Keratinocyte (primary cell): ENCODE measurements around the gene NDUFAF5. TPM values are rescaled to one million over a fixed set of nuclear protein-coding genes. Genes with fewer than 3 reads are reported as not detected.

Experiments
- DNase-seq: peaks from one replicate; pipeline ENCODE4 v3.0.0-alpha.2; 2011; ENCODE audit warnings: low read depth, missing footprints, low spot score
- FAIRE-seq: peaks from 2 replicates; lab custom pipeline; 2011; peaks lifted over from hg19 to GRCh38; lab: Jason Lieb, UNC
- H2AFZ ChIP-seq: 2 replicates; pipeline ENCODE4 v1.6.0; 2012; ENCODE audit warnings: low read length, control low read depth, inconsistent platforms; ENCODE audit not compliant: control insufficient read depth
- H3K27ac ChIP-seq: 2 replicates; pipeline ENCODE4 v1.5.1; 2011; ENCODE audit warnings: low read length; ENCODE audit not compliant: control insufficient read depth, insufficient read depth
- H3K27me3 ChIP-seq: 3 replicates; pipeline ENCODE4 v1.6.0; 2011; ENCODE audit warnings: low read length; ENCODE audit not compliant: control insufficient read depth, insufficient read depth; ENCODE audit errors: extremely low read depth
- H3K36me3 ChIP-seq, 2 experiments: 2 replicates in 1 of 2; 3 replicates in 1 of 2; pipeline ENCODE4 v1.5.1; 2011; ENCODE audit warnings: low read length in 2 of 2, mild to moderate bottlenecking in 1 of 2; ENCODE audit not compliant: control insufficient read depth in 2 of 2, insufficient read depth in 2 of 2; ENCODE audit errors: extremely low read depth in 1 of 2
- H3K4me1 ChIP-seq: 3 replicates; pipeline ENCODE4 v1.5.1; 2011; ENCODE audit warnings: low read length; ENCODE audit not compliant: control insufficient read depth, insufficient read depth; ENCODE audit errors: extremely low read depth
- H3K4me2 ChIP-seq: 3 replicates; pipeline ENCODE4 v1.6.0; 2011; ENCODE audit warnings: low read depth, low read length; ENCODE audit not compliant: control insufficient read depth, insufficient read depth; ENCODE audit errors: extremely low read depth
- H3K4me3 ChIP-seq, 3 experiments: fragments of 200-600 bp in 1 of 3; sonication (generic) in 1 of 3; 2 replicates in 2 of 3; 3 replicates in 1 of 3; pipeline ENCODE4 v1.5.1; 2011 to 2016; ENCODE audit warnings: low read length in 3 of 3, mild to moderate bottlenecking in 3 of 3, control low read depth in 2 of 3, inconsistent platforms in 1 of 3, low read depth in 1 of 3, mixed read lengths in 1 of 3, mixed run types in 1 of 3, moderate library complexity in 1 of 3; ENCODE audit not compliant: control insufficient read depth in 2 of 3, insufficient read depth in 2 of 3; ENCODE audit errors: extremely low read depth in 1 of 3
- H3K79me2 ChIP-seq: 2 replicates; pipeline ENCODE4 v1.6.0; 2012; ENCODE audit warnings: low read length; ENCODE audit not compliant: control insufficient read depth, insufficient read depth
- H3K9ac ChIP-seq: 3 replicates; pipeline ENCODE4 v1.6.0; 2011; ENCODE audit warnings: low read length; ENCODE audit not compliant: control insufficient read depth, insufficient read depth; ENCODE audit errors: extremely low read depth
- H3K9me1 ChIP-seq: 3 replicates; pipeline ENCODE4 v1.6.0; 2011; ENCODE audit warnings: low read length; ENCODE audit not compliant: control insufficient read depth, insufficient read depth; ENCODE audit errors: extremely low read depth
- H3K9me3 ChIP-seq: 2 replicates; pipeline ENCODE4 v1.5.1; 2012; ENCODE audit warnings: low read depth, low read length; ENCODE audit not compliant: control insufficient read depth
- H4K20me1 ChIP-seq: 3 replicates; pipeline ENCODE4 v1.6.0; 2011; ENCODE audit warnings: low read length; ENCODE audit not compliant: control insufficient read depth, insufficient read depth; ENCODE audit errors: extremely low read depth
- CTCF ChIP-seq, 3 experiments: IDR thresholded peaks in 1 of 3; conservative IDR thresholded peaks in 1 of 3; optimal IDR thresholded peaks in 1 of 3; 2 replicates in 2 of 3; 3 replicates in 1 of 3; pipeline versions ENCODE3 to v1.5.1; 2011; ENCODE audit warnings: low read length in 3 of 3, mild to moderate bottlenecking in 3 of 3, moderate library complexity in 2 of 3, control low read depth in 1 of 3, inconsistent platforms in 1 of 3; ENCODE audit not compliant: insufficient read depth in 2 of 3; ENCODE audit errors: extremely low read depth in 1 of 3
- EZH2 ChIP-seq: IDR thresholded peaks from one replicate; pipeline ENCODE4 v1.6.1; 2012; ENCODE audit warnings: inconsistent platforms, mild to moderate bottlenecking, low read length, moderate library complexity
- dilution Hi-C: fragments of 300-500 bp; cut with MboI; formaldehyde crosslinking; loops from one replicate; pipeline ENCODE4 v1.7.0; 2020; ENCODE audit warnings: low sequenced_read_pairs; ENCODE audit not compliant: extremely low pct_ligation_motif_present
- polyA plus RNA-seq, 5 experiments: library from polyadenylated mRNA; depleted of rRNA in 3 of 5; stranded (reverse) in 3 of 5; stranded (forward) in 1 of 5; unstranded in 1 of 5; fragments of >200 nt; gene quantifications; 1 replicate in 1 of 5; 2 replicates in 3 of 5; 3 replicates in 1 of 5; pipeline versions ENCODE4 v1.2.1 to v1.2.3, GENCODE V29; 2011 to 2012; ENCODE audit warnings: missing spikeins in 2 of 5, low read depth in 1 of 5, low replicate concordance in 1 of 5

The NDUFAF5 gene
- polyA plus RNA-seq, 1 donor (not counting 4 experiments of a cell fraction or from before 2014, with no cell fraction given), result 26.4 TPM

- TF ChIP-seq EZH2, result no peak
- TF ChIP-seq CTCF (optimal IDR thresholded peaks at IDR 0.05 in 1 of 3, IDR thresholded peaks at IDR 0.05 in 1 of 3, conservative IDR thresholded peaks at IDR 0.05 in 1 of 3; ENCODE audit: extremely low read depth in 1 of 3, insufficient read depth in 2 of 3, low read length in 3 of 3), result no peak
- no peak overlapping the region for H3K4me2 ChIP-seq
- no peak overlapping the region for H3K9ac ChIP-seq
- no peak for DNase-seq
- H3K79me2 ChIP-seq, result peaks cover 5% of the 10 kb centered on the region
- peaks cover 18 to 39% of the 10 kb centered on the region in 2 experiments for H3K36me3 ChIP-seq
- H3K4me3 ChIP-seq, result no peak overlapping the region
- H4K20me1 ChIP-seq, result no peaks in the 10 kb centered on the region
- H3K9me1 ChIP-seq, result no peaks in the 10 kb centered on the region
- dilution Hi-C loops, result no loop called here
- H3K4me1 ChIP-seq, result peaks cover 6% of the 10 kb centered on the region
- no peak overlapping the region for H2AFZ ChIP-seq
- FAIRE-seq, result peak; percentile 52
- no peaks in the 10 kb centered on the region for H3K27me3 ChIP-seq
- H3K27ac ChIP-seq, result no peak overlapping the region
- no peaks in the 10 kb centered on the region for H3K9me3 ChIP-seq
Measured at GRCh38 chr20:13765868-13766416, 18.9 kb upstream of the NDUFAF5 start.

DNA sequence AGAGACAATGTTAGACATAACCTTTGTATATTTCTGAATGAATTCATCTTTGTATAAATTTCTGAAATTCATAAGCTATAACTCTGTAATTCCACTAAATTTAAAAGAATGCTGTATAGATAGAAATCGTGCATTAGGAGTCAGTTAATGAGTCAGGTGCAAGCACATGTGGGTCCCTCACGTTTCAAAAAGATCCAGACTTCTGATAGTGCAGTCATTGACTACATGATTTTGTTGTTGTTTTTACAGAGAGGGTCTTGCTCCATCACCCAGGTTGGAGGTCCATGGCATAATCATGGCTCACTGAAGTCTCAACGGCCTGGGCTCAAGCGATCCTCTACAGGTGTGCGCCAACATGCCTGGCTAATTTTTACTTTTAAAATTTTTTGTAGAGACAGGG is 14.7 kb upstream of the NDUFAF5 start:
- no peaks in the 10 kb centered on the region for H3K9me3 ChIP-seq
- DNase-seq, result no peak
- H3K4me3 ChIP-seq, result no peak overlapping the region
- TF ChIP-seq CTCF (optimal IDR thresholded peaks at IDR 0.05 in 1 of 3, IDR thresholded peaks at IDR 0.05 in 1 of 3, conservative IDR thresholded peaks at IDR 0.05 in 1 of 3; ENCODE audit: extremely low read depth in 1 of 3, insufficient read depth in 2 of 3, low read length in 3 of 3) (no peak), EZH2 (no peak)
- H3K4me1 ChIP-seq, result peaks cover 6% of the 10 kb centered on the region
- dilution Hi-C loops, result no loop called here
- H3K27me3 ChIP-seq, result no peaks in the 10 kb centered on the region
- no peak overlapping the region for H3K9ac ChIP-seq
- FAIRE-seq, result no peak
- H3K27ac ChIP-seq, result no peak overlapping the region
- H4K20me1 ChIP-seq, result no peaks in the 10 kb centered on the region
- H3K4me2 ChIP-seq, result no peak overlapping the region
- no peaks in the 10 kb centered on the region for H3K9me1 ChIP-seq
- H2AFZ ChIP-seq, result no peak overlapping the region
- H3K36me3 ChIP-seq, result peaks cover 19 to 37% of the 10 kb centered on the region in 2 experiments
- H3K79me2 ChIP-seq, result no peaks in the 10 kb centered on the region
